HEK293 (cell line): Measurements from ENCODE around the gene FIBP.

Source experiments
- CTCF ChIA-PET: fragments of 350-600 bp; formaldehyde crosslinking; extraction: SDS; loops from one replicate; lab custom pipeline; 2021; ENCODE audit warnings: antibody characterized with exemption; lab: Yijun Ruan, JAX
- POLR2A ChIA-PET: fragments of 300-600 bp; formaldehyde crosslinking; extraction: SDS; loops from one replicate; lab custom pipeline; 2020; ENCODE audit warnings: antibody characterized with exemption, inconsistent platforms; lab: Yijun Ruan, JAX
- H3K27ac ChIP-seq: fragments of 200-500 bp; sonication (Bioruptor generic); 2 replicates; pipeline ENCODE4 v1.5.1; 2014; ENCODE audit warnings: low read depth, low read length, control low read depth, inconsistent platforms; ENCODE audit errors: extremely low read depth
- H3K36me3 ChIP-seq, 2 experiments: fragments of 200-500 bp in 1 of 2; sonication (Bioruptor generic) in 1 of 2; 1 replicate in 1 of 2; 2 replicates in 1 of 2; pipeline ENCODE4 v1.5.1; 2014 to 2017; ENCODE audit warnings: inconsistent platforms in 2 of 2, low read length in 2 of 2; ENCODE audit not compliant: control insufficient read depth in 2 of 2, insufficient read depth in 1 of 2
- H3K4me1 ChIP-seq: fragments of 200-500 bp; sonication (Bioruptor generic); 2 replicates; pipeline ENCODE4 v1.5.1; 2014; ENCODE audit warnings: mild to moderate bottlenecking, low read length, inconsistent platforms; ENCODE audit not compliant: control insufficient read depth, insufficient read depth
- H3K4me3 ChIP-seq: 2 replicates; pipeline ENCODE4 v1.5.1; 2011; ENCODE audit warnings: low read depth, mild to moderate bottlenecking, control low read depth, low read length, moderate library complexity
- H3K9me3 ChIP-seq: fragments of 200-500 bp; sonication (Bioruptor generic); 2 replicates; pipeline ENCODE4 v1.5.1; 2014; ENCODE audit warnings: low read depth, low read length, inconsistent platforms; ENCODE audit not compliant: control insufficient read depth, insufficient read depth
- BCL11A ChIP-seq: fragments of 450-650 bp; formaldehyde crosslinking; IDR thresholded peaks from 2 replicates; pipeline ENCODE4 v1.5.1; 2016; ENCODE audit warnings: low read depth, missing biosample characterization, missing genetic modification characterization
- GLI4 ChIP-seq: fragments of 450-650 bp; formaldehyde crosslinking; IDR thresholded peaks from 2 replicates; pipeline ENCODE4 v1.5.1; 2016; ENCODE audit warnings: missing biosample characterization, missing genetic modification characterization
- GLIS2 ChIP-seq: fragments of 450-650 bp; formaldehyde crosslinking; IDR thresholded peaks from 2 replicates; pipeline ENCODE4 v1.5.1; 2016; ENCODE audit warnings: missing biosample characterization, missing genetic modification characterization
- IKZF3 ChIP-seq: fragments of 450-650 bp; IDR thresholded peaks from 2 replicates; pipeline ENCODE4 v1.5.0; 2018; ENCODE audit warnings: missing biosample characterization, mild to moderate bottlenecking, missing genetic modification characterization, moderate library complexity
- KLF1 ChIP-seq: fragments of 450-650 bp; formaldehyde crosslinking; IDR thresholded peaks from 2 replicates; pipeline ENCODE4 v1.5.1; 2016; ENCODE audit warnings: missing biosample characterization, missing genetic modification characterization
- KLF10 ChIP-seq: fragments of 450-650 bp; IDR thresholded peaks from 2 replicates; pipeline ENCODE4 v1.5.1; 2018; ENCODE audit warnings: missing biosample characterization, mild to moderate bottlenecking, missing genetic modification characterization
- KLF8 ChIP-seq: fragments of 450-650 bp; formaldehyde crosslinking; IDR thresholded peaks from 2 replicates; pipeline ENCODE4 v1.5.1; 2016; ENCODE audit warnings: missing biosample characterization, missing genetic modification characterization
- REST ChIP-seq: fragments of 450-650 bp; formaldehyde crosslinking; IDR thresholded peaks from 2 replicates; pipeline ENCODE4 v1.5.1; 2016; ENCODE audit warnings: missing biosample characterization, missing genetic modification characterization
- ZBTB20 ChIP-seq: fragments of 450-650 bp; formaldehyde crosslinking; IDR thresholded peaks from 2 replicates; pipeline ENCODE4 v1.5.1; 2016; ENCODE audit warnings: missing biosample characterization, missing genetic modification characterization
- ZBTB26 ChIP-seq: fragments of 450-650 bp; formaldehyde crosslinking; optimal IDR thresholded peaks from 2 replicates; pipeline ENCODE3; 2016; ENCODE audit warnings: missing biosample characterization, mild to moderate bottlenecking, missing genetic modification characterization
- ZFP3 ChIP-seq: fragments of 450-650 bp; formaldehyde crosslinking; IDR thresholded peaks from 2 replicates; pipeline ENCODE4 v1.5.1; 2016; ENCODE audit warnings: low read depth, missing biosample characterization, missing genetic modification characterization
- ZFP37 ChIP-seq: fragments of 450-650 bp; formaldehyde crosslinking; IDR thresholded peaks from 2 replicates; pipeline ENCODE4 v1.5.1; 2016; ENCODE audit warnings: missing biosample characterization, missing genetic modification characterization
- ZFP69B ChIP-seq: fragments of 450-650 bp; formaldehyde crosslinking; IDR thresholded peaks from 2 replicates; pipeline ENCODE4 v1.5.1; 2016; ENCODE audit warnings: missing biosample characterization, missing genetic modification characterization
- ZIC2 ChIP-seq: fragments of 450-650 bp; formaldehyde crosslinking; IDR thresholded peaks from 2 replicates; pipeline ENCODE4 v1.5.1; 2016; ENCODE audit warnings: missing biosample characterization, missing genetic modification characterization
- ZNF184 ChIP-seq: fragments of 450-650 bp; IDR thresholded peaks from 2 replicates; pipeline ENCODE4 v1.5.1; 2018; ENCODE audit warnings: missing biosample characterization, mild to moderate bottlenecking, missing genetic modification characterization
- ZNF266 ChIP-seq: fragments of 450-650 bp; formaldehyde crosslinking; IDR thresholded peaks from 2 replicates; pipeline ENCODE4 v1.5.1; 2016; ENCODE audit warnings: missing biosample characterization, missing genetic modification characterization, low read depth
- ZNF302 ChIP-seq: fragments of 450-650 bp; formaldehyde crosslinking; IDR thresholded peaks from 2 replicates; pipeline ENCODE4 v1.5.1; 2016; ENCODE audit warnings: missing biosample characterization, missing genetic modification characterization, low read depth
- ZNF416 ChIP-seq: fragments of 450-650 bp; formaldehyde crosslinking; IDR thresholded peaks from 2 replicates; pipeline ENCODE4 v1.5.1; 2016; ENCODE audit warnings: missing biosample characterization, missing genetic modification characterization
- ZNF48 ChIP-seq: fragments of 450-650 bp; formaldehyde crosslinking; IDR thresholded peaks from 2 replicates; pipeline ENCODE4 v1.5.1; 2016; ENCODE audit warnings: missing biosample characterization, missing genetic modification characterization
- ZNF596 ChIP-seq: fragments of 450-650 bp; IDR thresholded peaks from 2 replicates; pipeline ENCODE4 v1.5.0; 2018; ENCODE audit warnings: missing biosample characterization, mild to moderate bottlenecking, missing genetic modification characterization, moderate library complexity
- ZNF600 ChIP-seq: fragments of 450-650 bp; formaldehyde crosslinking; IDR thresholded peaks from 2 replicates; pipeline ENCODE4 v1.5.1; 2016; ENCODE audit warnings: missing biosample characterization, missing genetic modification characterization
- ZNF658 ChIP-seq: fragments of 450-650 bp; formaldehyde crosslinking; IDR thresholded peaks from 2 replicates; pipeline ENCODE4; 2016; ENCODE audit warnings: missing biosample characterization, missing genetic modification characterization
- ZNF664 ChIP-seq: fragments of 450-650 bp; formaldehyde crosslinking; IDR thresholded peaks from 2 replicates; pipeline ENCODE4 v1.5.1; 2016; ENCODE audit warnings: missing biosample characterization, missing genetic modification characterization
- ZNF792 ChIP-seq: fragments of 450-650 bp; formaldehyde crosslinking; IDR thresholded peaks from 2 replicates; pipeline ENCODE4 v1.5.1; 2016; ENCODE audit warnings: missing biosample characterization, missing genetic modification characterization
- ZNF837 ChIP-seq: fragments of 450-650 bp; formaldehyde crosslinking; IDR thresholded peaks from 2 replicates; pipeline ENCODE4 v1.5.1; 2016; ENCODE audit warnings: missing biosample characterization, missing genetic modification characterization
- ZSCAN16 ChIP-seq: fragments of 450-650 bp; formaldehyde crosslinking; IDR thresholded peaks from 2 replicates; pipeline ENCODE4 v1.5.1; 2016; ENCODE audit warnings: missing biosample characterization, missing genetic modification characterization

FIBP gene

GRCh38 chr11:65866509-65867283 is 21.6 kb downstream of the FIBP start:
- Histone ChIP-seq H3K4me1 (no peaks in the 10 kb centered on the region), H3K4me3 (no peak overlapping the region), H3K27ac (no peak overlapping the region), H3K36me3 (peaks cover 0 to 64% of the 10 kb centered on the region in 2 experiments; a peak in 1 of 3 replicates), H3K9me3 (no peaks in the 10 kb centered on the region)
- CTCF ChIA-PET = interaction anchor here (0.7 to 2.9 kb wide), 2 partner anchors 18 to 118 kb away, joined by 3 to 18 read pairs; no protein-coding TSS in a partner anchor
- POLR2A ChIA-PET = interaction anchor here (0.5 to 6.6 kb wide), 3 partner anchors 7 to 114 kb away, joined by 3 to 111 read pairs (median 6); partner anchors contain the start of genes CFL1 and MUS81
- TF ChIP-seq GLIS2 (peak; percentile 27; the same call in 1 of the 2 replicates), ZNF600 (tag by site-specific recombination) (no peak), ZIC2 (tag by site-specific recombination) (peak; percentile 57), REST (tag by site-specific recombination) (peak; percentile 35; the same call in 1 of the 2 replicates), ZNF792 (tag by site-specific recombination) (no peak), ZBTB20 (tag by site-specific recombination) (no peak)

- Histone ChIP-seq H3K4me3 (no peak overlapping the region), H3K36me3 (peaks cover 0 to 67% of the 10 kb centered on the region in 2 experiments; a peak in 1 of 3 replicates), H3K9me3 (no peaks in the 10 kb centered on the region), H3K4me1 (no peaks in the 10 kb centered on the region), H3K27ac (no peak overlapping the region)
- no peak for TF ChIP-seq ZNF48 (tag by site-specific recombination)
- no peak for TF ChIP-seq ZBTB26 (tag by site-specific recombination)
- TF ChIP-seq ZFP3 (tag by site-specific recombination) = no peak
- TF ChIP-seq ZNF416 (tag by site-specific recombination) = no peak
- peak; percentile 29; the same call in 1 of the 2 replicates for TF ChIP-seq GLI4 (tag by site-specific recombination)
- TF ChIP-seq ZNF658 = no peak
- ChIA-PET CTCF (interaction anchor here (0.7 to 2.9 kb wide), 3 partner anchors 19 to 123 kb away, joined by 3 to 18 read pairs (median 3); no protein-coding TSS in a partner anchor), POLR2A (no interaction called here)
Measured at GRCh38 chr11:65865550-65866172, 22.6 kb downstream of the FIBP start.

- H3K36me3 ChIP-seq = peaks cover 0 to 67% of the 10 kb centered on the region in 2 experiments; a peak in 1 of 3 replicates
- no peak overlapping the region for H3K4me3 ChIP-seq
- ChIA-PET POLR2A (no interaction called here), CTCF (interaction anchor here (1.1 to 2.9 kb wide), 2 partner anchors 20 to 123 kb away, joined by 3 to 18 read pairs; no protein-coding TSS in a partner anchor)
- no peak overlapping the region for H3K27ac ChIP-seq
- H3K9me3 ChIP-seq = no peaks in the 10 kb centered on the region
- H3K4me1 ChIP-seq = 0 out of 2 replicates have a peak, but pooled peaks cover under 1% of the 10 kb centered on the region
- no peak for TF ChIP-seq ZFP69B (tag by site-specific recombination)
- TF ChIP-seq ZNF266 (tag by site-specific recombination) = no peak
- no peak for TF ChIP-seq ZNF596
- no peak for TF ChIP-seq KLF1 (tag by site-specific recombination)
- TF ChIP-seq KLF10 (tag by site-specific recombination) = no peak
- no peak for TF ChIP-seq ZNF302 (tag by site-specific recombination)
- no peak for TF ChIP-seq KLF8
- TF ChIP-seq ZNF184 (tag by site-specific recombination) = no peak
- no peak for TF ChIP-seq BCL11A
- no peak for TF ChIP-seq ZNF837 (tag by site-specific recombination)
- TF ChIP-seq ZFP37 (tag by site-specific recombination) = no peak
- TF ChIP-seq IKZF3 = no peak
- no peak for TF ChIP-seq ZNF664 (tag by site-specific recombination)
- no peak for TF ChIP-seq ZNF600 (tag by site-specific recombination)
- no peak for TF ChIP-seq ZSCAN16 (tag by site-specific recombination)
Measured at GRCh38 chr11:65864706-65865471, 23.4 kb downstream of the FIBP start.
